ENCODE data around the gene PODN.

PODN gene

DNA sequence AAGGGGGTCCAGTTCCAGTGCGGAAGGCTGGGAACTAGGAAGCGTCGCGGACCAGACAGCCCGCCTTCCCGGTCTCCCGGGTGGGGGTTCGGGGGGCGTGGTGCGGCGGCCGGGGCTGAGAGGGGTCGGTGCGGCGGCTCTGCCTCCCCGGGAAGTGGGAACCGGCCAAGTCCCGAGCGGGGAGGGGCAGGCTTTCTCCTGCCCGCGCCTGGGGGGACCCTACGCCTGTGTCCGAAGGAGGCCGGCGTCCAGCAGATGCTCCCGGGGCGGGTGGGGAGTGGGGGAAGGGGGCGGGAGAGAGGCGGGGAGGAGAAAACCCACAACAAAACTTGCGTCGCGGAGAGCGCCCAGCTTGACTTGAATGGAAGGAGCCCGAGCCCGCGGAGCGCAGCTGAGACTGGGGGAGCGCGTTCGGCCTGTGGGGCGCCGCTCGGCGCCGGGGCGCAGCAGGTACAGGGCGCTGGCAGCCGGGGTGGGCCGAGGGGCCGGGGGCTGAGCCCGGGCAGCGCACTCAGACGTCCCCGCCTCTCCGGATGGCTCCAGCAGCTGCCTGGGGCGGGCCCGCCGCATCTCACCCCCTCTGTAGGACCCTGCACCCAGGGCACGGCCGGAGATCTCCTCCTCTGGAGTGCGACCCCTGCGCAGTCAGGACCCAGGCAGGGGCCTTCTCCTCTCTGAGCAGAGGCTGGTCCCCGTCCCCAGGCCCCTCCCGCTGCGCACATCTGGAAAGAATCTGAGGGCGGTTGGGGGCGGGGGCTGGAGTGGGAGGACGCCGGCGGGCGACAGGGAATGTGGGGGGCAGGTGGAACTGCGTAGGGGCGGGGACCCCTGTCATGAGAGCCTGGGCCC lies at the start of gene PODN:
PODN (plus strand) TSS at position 355 of the 849 bp plus-strand sequence. CDS start 7,643 bp downstream, outside the sequence.
- peak; percentile 57 for DNase-seq (ENCODE audit: low spot score)

- peak; percentile 39 for DNase-seq (ENCODE audit: low spot score)
These were observed 47.1 kb upstream of the PODN start for GRCh38 chr1:53014791-53015507.

DNA sequence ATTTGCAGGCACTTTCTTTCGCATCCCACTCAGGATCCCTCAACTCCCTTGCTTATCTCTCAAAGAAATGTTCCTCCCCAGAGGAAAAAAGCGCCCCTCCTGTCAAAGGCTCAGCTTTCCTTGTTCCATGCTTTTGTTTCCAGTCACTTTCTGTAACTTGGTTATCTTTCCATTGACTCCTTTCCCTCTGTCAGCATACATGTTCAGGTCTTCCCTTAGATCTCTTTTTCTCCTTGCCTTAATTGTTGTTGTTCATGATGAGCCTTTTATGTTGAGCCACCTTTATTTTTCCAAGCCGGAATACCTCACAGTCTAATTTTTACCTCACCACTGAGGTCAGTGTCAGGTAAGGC lies 46.5 kb upstream of the PODN start:
- no peak for DNase-seq (ENCODE audit: low spot score)

DNA sequence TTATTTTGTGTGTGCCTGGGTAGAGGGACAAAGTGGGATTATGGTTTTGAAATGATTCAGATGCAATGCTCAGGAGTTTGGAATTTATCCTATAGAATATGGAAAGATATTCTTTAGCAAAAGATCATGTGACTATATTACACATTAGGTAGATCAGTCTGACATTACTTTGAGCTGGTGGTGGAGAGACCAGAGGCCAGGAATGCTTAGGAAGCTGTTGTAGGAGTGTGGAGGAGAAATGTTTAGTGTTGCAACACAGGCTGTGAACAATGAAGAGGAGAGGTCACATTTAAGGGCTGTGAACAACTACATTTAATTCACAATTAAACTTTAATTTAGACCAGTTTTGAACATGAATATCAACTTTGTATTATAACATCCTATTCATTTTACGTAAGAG lies 45.3 kb upstream of the PODN start:
- DNase-seq (ENCODE audit: low spot score): no peak

DNA sequence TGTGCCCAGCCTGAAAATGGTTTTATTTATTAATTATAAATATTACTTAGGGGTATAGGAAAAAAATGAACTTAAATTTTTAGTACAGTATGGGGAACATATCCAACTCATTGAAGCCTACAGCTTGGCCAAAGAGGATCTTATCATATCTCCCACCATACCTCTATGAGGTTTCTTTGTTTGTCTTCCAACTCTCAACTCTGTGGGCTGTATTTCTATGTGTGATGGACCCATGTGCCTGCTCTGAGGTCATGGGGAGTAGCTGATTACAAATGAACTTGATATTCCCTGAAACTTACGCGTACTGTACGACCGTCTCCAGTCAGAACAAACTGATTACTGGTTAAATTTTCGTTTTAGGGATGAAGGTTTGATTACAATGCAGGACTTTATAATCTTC lies 41.4 kb upstream of the PODN start:
- no peak for DNase-seq (ENCODE audit: low spot score)

GRCh38 chr1:53022179-53022578 lies 39.8 kb upstream of the PODN start:
- DNase-seq (ENCODE audit: low spot score): no peak

DNA sequence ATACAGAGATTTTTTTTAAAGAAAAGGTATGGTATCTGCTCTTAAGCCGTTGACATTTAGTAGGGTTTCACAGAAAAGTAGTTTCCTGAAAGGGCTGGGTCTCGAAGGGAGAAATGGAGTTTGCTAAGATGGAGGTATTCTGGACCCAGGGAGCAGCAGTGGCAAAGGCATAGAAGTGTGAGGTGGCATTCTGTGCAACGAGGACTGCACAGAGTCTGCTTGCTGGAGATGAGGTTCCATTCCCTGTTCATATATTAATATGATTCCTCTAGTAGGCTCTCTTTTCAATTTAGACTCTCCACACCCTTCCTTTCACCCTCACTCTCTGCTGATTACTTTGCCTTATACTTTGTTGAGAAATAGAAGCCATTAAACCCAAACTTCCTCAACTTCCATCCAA lies 38.5 kb upstream of the PODN start:
- no peak for DNase-seq (ENCODE audit: low spot score)

DNA sequence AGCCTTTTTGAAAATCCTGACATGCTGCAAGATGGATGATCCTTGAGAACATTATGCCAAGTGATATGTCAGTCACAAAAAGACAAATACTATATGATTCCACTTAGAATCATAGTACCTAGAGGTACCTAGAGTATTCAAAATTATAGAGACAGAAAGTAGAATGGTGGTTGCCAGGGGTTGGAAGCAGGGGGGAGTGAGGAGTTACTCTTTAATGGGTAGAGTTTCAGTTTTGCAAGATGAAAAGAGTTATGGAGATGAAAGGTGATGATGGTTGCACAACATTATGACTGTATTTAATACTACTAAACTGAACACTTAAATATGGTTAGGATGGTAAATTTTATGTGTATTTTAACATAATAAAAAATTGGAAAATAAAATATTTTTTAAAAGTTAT lies 37.9 kb upstream of the PODN start:
- DNase-seq (ENCODE audit: low spot score): no peak

DNA sequence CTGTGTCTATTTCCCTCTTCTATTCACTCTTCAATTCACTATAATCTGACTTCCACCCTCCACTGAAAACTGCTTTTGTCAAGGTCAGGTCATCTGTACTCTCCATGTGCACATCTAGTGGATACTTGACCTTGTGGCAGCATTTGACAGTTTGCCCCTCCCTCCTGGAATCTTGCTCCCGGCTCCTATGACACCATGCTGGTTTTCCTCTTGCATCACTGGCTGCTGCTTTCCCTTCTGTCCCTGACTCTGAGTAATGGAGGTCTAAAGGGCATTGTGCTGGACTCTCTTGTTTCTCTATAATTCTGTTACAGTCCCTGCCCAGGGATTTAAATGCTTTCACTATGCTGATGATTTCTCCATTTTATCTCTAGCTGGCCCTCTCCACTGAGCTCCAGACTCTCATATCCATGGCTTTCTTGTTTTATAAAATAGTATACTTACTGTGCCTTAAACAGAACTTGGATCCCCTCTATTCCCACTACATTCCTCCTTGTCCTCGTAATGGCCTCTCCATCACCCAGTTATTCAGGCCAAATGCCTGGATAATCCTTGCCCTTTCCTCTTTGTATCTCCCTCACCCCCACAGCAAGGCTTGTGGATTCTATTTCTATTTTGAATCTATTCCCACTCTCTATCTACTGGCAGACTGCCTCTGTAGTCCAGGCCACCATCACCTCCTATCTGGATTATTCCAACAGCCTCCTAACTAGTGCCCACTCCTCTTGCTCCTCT lies 36.8 kb upstream of the PODN start:
- peak; percentile 56 for DNase-seq (ENCODE audit: low spot score)

DNA sequence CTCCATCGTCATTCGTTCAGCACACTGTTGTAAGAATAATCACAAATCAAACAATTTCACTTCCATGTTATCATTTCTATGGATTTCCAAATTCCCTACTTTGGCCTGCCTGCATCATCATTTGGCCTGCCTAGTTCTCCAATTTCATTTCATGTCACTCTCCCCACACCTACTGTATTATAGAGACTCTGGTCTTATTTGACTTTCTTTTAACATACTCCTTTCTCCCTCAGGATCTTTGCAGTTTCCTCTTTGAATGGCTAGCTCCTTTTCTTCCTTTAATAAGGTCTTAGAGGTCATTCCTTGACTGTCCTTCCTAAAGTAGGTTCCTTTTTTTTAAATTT lies 36.3 kb upstream of the PODN start:
- no peak for DNase-seq (ENCODE audit: low spot score)

DNA sequence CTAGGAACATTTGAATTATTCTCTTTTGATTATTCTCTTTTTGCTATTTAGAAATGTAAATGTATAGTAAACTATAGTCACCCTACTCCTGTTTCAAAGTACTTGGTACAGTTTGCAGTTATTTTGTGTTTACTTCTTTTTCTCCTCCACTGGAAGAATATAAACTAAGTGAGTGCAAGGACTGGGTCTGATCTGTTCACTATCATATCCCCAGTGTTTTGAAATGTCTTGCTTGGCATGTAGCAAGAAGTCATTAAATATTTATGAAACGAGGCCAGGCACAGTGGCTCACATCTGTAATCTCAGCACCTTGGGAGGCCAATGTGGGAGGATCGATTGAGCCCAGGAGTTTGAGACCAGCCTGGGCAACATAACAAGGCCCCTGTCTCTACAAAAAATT lies 35.8 kb upstream of the PODN start:
- DNase-seq (ENCODE audit: low spot score): no peak

- DNase-seq (ENCODE audit: low spot score): no peak
These were observed 30.3 kb upstream of the PODN start for GRCh38 chr1:53031732-53032131.

- no peak for DNase-seq (ENCODE audit: low spot score)
These were observed 24.9 kb upstream of the PODN start for GRCh38 chr1:53037159-53037558.

- no peak for DNase-seq (ENCODE audit: low spot score)
These were observed 23.4 kb upstream of the PODN start for GRCh38 chr1:53038566-53038965.

GRCh38 chr1:53043271-53043670 lies 18.7 kb upstream of the PODN start:
- DNase-seq (ENCODE audit: low spot score): no peak

- DNase-seq (ENCODE audit: low spot score): no peak
These were observed 17.1 kb upstream of the PODN start for GRCh38 chr1:53044926-53045325.

GRCh38 chr1:53046930-53047329 lies 15.1 kb upstream of the PODN start:
- no peak for DNase-seq (ENCODE audit: low spot score)

- no peak for DNase-seq (ENCODE audit: low spot score)
These were observed 14.0 kb upstream of the PODN start for GRCh38 chr1:53047737-53048736.

- no peak for DNase-seq (ENCODE audit: low spot score)
These were observed 12.9 kb upstream of the PODN start for GRCh38 chr1:53048960-53049573.

GRCh38 chr1:53049574-53049967 lies 12.4 kb upstream of the PODN start:
- DNase-seq (ENCODE audit: low spot score): no peak

- no peak for DNase-seq (ENCODE audit: low spot score)
These were observed 11.7 kb upstream of the PODN start for GRCh38 chr1:53050310-53050709.
